Tibial artery (tissue), 4 donors: ENCODE measurements around the gene EXOSC7.
"Not testable (repeated sequence)": the region's sequence is repeated elsewhere in the genome, so short reads cannot be mapped to it uniquely, and the experiment has no call there.

Experiments used
- DNase-seq, 2 donors: peaks; one replicate each; pipeline ENCODE4 v3.0.0-alpha.2; 2019
- H3K27ac ChIP-seq, 2 donors: fragments of 200-600 bp; sonication (generic) in 1 of 2; 1 replicate in 1 of 2; 2 replicates in 1 of 2; pipeline ENCODE4 v1.5.1; 2018 to 2019; ENCODE audit warnings: mild to moderate bottlenecking in 1 of 2
- H3K27me3 ChIP-seq, 2 donors: fragments of 200-600 bp; sonication (generic) in 1 of 2; one replicate each; pipeline versions ENCODE4 v1.5.1 to v1.6.0; 2016 to 2019
- H3K36me3 ChIP-seq, 3 donors: fragments of 200-600 bp; sonication (generic) in 2 of 3; one replicate each; pipeline ENCODE4 v1.5.1; 2016 to 2019; ENCODE audit warnings: mild to moderate bottlenecking in 2 of 3
- H3K4me1 ChIP-seq, 4 donors: fragments of 200-600 bp; sonication (generic) in 2 of 4; 1 replicate in 3 of 4; 2 replicates in 1 of 4; pipeline ENCODE4 v1.5.1; 2016 to 2019
- H3K4me3 ChIP-seq, 2 donors: fragments of 200-600 bp; sonication (generic) in 1 of 2; 1 replicate in 1 of 2; 2 replicates in 1 of 2; pipeline ENCODE4 v1.5.1; 2018 to 2019; ENCODE audit warnings: mild to moderate bottlenecking in 2 of 2
- H3K9me3 ChIP-seq, 3 donors: fragments of 200-600 bp; sonication (generic) in 1 of 3; one replicate each; pipeline ENCODE4 v1.5.1; 2016 to 2019
- CTCF ChIP-seq, 2 experiments: fragments of 200-600 bp in 1 of 2; fragments of 450-650 bp in 1 of 2; IDR thresholded peaks; one replicate each; pipeline ENCODE4 v1.5.1; 2017 to 2019; ENCODE audit warnings: antibody characterized with exemption in 2 of 2, mild to moderate bottlenecking in 1 of 2, moderate library complexity in 1 of 2
- intact Hi-C: fragments of 100-400 bp; cut with DNase I; formaldehyde crosslinking; loops from one replicate; pipeline ENCODE4 v1.15.0; 2023; ENCODE audit warnings: low total_unique reads

EXOSC7 gene

GRCh38 chr3:45042162-45042561, 66.1 kb downstream of the EXOSC7 start:
- no peak for DNase-seq
- H3K4me3 ChIP-seq, result no peak overlapping the region
- peaks cover 0 to 10% (median 2%) of the 10 kb centered on the region in 4 donors for H3K4me1 ChIP-seq
- H3K27me3 ChIP-seq, result no peaks in the 10 kb centered on the region
- intact Hi-C loops, result loop anchor here (5.0 kb wide), 1 partner anchor 170 kb away; no protein-coding TSS in a partner anchor
- H3K27ac ChIP-seq, result no peak overlapping the region
- TF ChIP-seq CTCF (IDR thresholded peaks at IDR 0.05), result no peak
- H3K36me3 ChIP-seq, result no peaks in the 10 kb centered on the region
- no peaks in the 10 kb centered on the region for H3K9me3 ChIP-seq

GRCh38 chr3:45043728-45044299, 67.8 kb downstream of the EXOSC7 start:
- Histone ChIP-seq H3K36me3 (no peaks in the 10 kb centered on the region), H3K4me1 (peaks cover 0 to 6% (median 2%) of the 10 kb centered on the region in 4 donors), H3K9me3 (no peaks in the 10 kb centered on the region), H3K27ac (peak overlapping the region in 1 of 2 donors; percentile 25), H3K27me3 (no peaks in the 10 kb centered on the region), H3K4me3 (no peak overlapping the region)
- intact Hi-C loops, result loop anchor here (5.0 kb wide), 1 partner anchor 168 kb away; no protein-coding TSS in a partner anchor
- DNase-seq, result no peak
- no peak for TF ChIP-seq CTCF (IDR thresholded peaks at IDR 0.05)

GRCh38 chr3:45048244-45048643, 72.2 kb downstream of the EXOSC7 start:
- H3K27ac ChIP-seq, result no peak overlapping the region
- H3K4me1 ChIP-seq, result peaks cover 0 to 6% (median 0%) of the 10 kb centered on the region in 4 donors
- no peak overlapping the region for H3K4me3 ChIP-seq
- no peaks in the 10 kb centered on the region for H3K36me3 ChIP-seq
- intact Hi-C loops, result no loop called here
- TF ChIP-seq CTCF (IDR thresholded peaks at IDR 0.05), result no peak
- H3K9me3 ChIP-seq, result no peaks in the 10 kb centered on the region
- no peak for DNase-seq
- H3K27me3 ChIP-seq, result no peaks in the 10 kb centered on the region

- Histone ChIP-seq H3K36me3 (no peaks in the 10 kb centered on the region), H3K27me3 (no peaks in the 10 kb centered on the region), H3K27ac (no peak overlapping the region), H3K4me1 (peaks cover 0 to 10% (median 5%) of the 10 kb centered on the region in 4 donors), H3K4me3 (no peak overlapping the region), H3K9me3 (no peaks in the 10 kb centered on the region)
- no peak for DNase-seq
- no peak for TF ChIP-seq CTCF (IDR thresholded peaks at IDR 0.05)
- intact Hi-C loops, result no loop called here
These were observed 73.8 kb downstream of the EXOSC7 start for GRCh38 chr3:45049807-45050206.

- no peak overlapping the region for H3K4me3 ChIP-seq
- H3K9me3 ChIP-seq, result no peaks in the 10 kb centered on the region
- TF ChIP-seq CTCF (IDR thresholded peaks at IDR 0.05), result no peak
- intact Hi-C loops, result no loop called here
- no peaks in the 10 kb centered on the region for H3K36me3 ChIP-seq
- H3K27ac ChIP-seq, result no peak overlapping the region
- DNase-seq, result no peak
- H3K4me1 ChIP-seq, result peaks cover 0 to 23% (median 11%) of the 10 kb centered on the region in 4 donors
- no peaks in the 10 kb centered on the region for H3K27me3 ChIP-seq
These were observed 75.6 kb downstream of the EXOSC7 start for GRCh38 chr3:45051685-45052084.

- H3K36me3 ChIP-seq, H3K9me3 ChIP-seq, H3K27ac ChIP-seq, DNase-seq, intact Hi-C loops, H3K4me3 ChIP-seq, H3K27me3 ChIP-seq: not testable (repeated sequence)
- H3K4me1 ChIP-seq, result peaks cover 0 to 30% (median 16%) of the 10 kb centered on the region in 4 donors
These were observed 77.8 kb downstream of the EXOSC7 start for GRCh38 chr3:45053805-45054195.
